Gastroesophageal sphincter (tissue), 3 donors: Measurements from ENCODE around the gene MRTFB.

ENCODE experiments used
- CTCF ChIP-seq, 4 experiments: fragments of 200-600 bp in 2 of 4; fragments of 450-650 bp in 2 of 4; sonication (generic) in 1 of 4; IDR thresholded peaks; one replicate each; pipeline ENCODE4 v1.5.1; 2017 to 2019; ENCODE audit warnings: antibody characterized with exemption in 4 of 4, mild to moderate bottlenecking in 2 of 4, moderate library complexity in 2 of 4
- POLR2A ChIP-seq, 2 donors: fragments of 450-650 bp; IDR thresholded peaks; one replicate each; pipeline ENCODE4 v1.6.1; 2017; ENCODE audit warnings: antibody characterized with exemption in 2 of 2, mild to moderate bottlenecking in 2 of 2, moderate library complexity in 1 of 2
- POLR2AphosphoS5 ChIP-seq: sonication (generic); formaldehyde crosslinking; IDR thresholded peaks from one replicate; pipeline ENCODE4 v1.6.1; 2017; ENCODE audit warnings: antibody characterized with exemption

- TF ChIP-seq CTCF (IDR thresholded peaks at IDR 0.05): no peak
- TF ChIP-seq POLR2AphosphoS5: no peak
- TF ChIP-seq POLR2A (IDR thresholded peaks at IDR 0.05): no peak
Measured at GRCh38 chr16:14248791-14249190, 177.7 kb downstream of the MRTFB start.
